ENCODE results near the gene DYRK2. TPM values are rescaled to one million over a fixed set of nuclear protein-coding genes. Genes with fewer than 3 reads are reported as not detected.

Gene DYRK2
- total and polyA plus RNA-seq, 2 donors (not counting 3 experiments of a cell fraction or from before 2014, with no cell fraction given), result 4.5 to 11.0 TPM

DNA sequence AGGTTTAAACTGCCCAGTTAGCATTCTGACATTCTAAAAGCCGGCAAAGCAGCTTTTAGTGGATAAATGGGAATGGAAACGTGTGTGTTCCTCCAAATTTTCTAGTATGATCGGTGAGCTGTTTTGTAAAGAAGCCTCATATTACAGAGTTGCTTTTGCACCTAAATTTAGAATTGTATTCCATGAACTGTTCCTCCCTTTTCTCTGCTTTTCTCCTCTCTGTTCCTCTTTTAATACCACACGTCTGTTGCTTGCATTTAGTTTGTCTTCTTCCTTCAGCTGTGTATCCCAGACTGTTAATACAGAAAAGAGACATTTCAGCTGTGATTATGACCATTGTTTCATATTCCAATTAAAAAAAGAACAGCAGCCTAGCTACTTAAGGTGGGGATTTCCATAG, 10.7 kb downstream of the DYRK2 start:
- Histone ChIP-seq H3K4me1 (ENCODE audit: control insufficient read depth, extremely low read depth, insufficient read depth, low read length) (no peaks in the 10 kb centered on the region), H3K4me3 (replicated peaks in 1 of 3; ENCODE audit: insufficient read depth in 1 of 3, low read depth in 1 of 3, low read length in 3 of 3) (no peak overlapping the region), H2AFZ (ENCODE audit: low read depth, low read length) (no peak overlapping the region), H3K9ac (replicated peaks; ENCODE audit: extremely low read depth, insufficient read depth, low read length) (no peak overlapping the region), H4K20me1 (replicated peaks; ENCODE audit: control insufficient read depth, extremely low read depth, insufficient read depth, low read length) (no peaks in the 10 kb centered on the region), H3K9me3 (replicated peaks; ENCODE audit: control insufficient read depth, insufficient read depth, low read length) (no peaks in the 10 kb centered on the region), H3K27me3 (ENCODE audit: control insufficient read depth in 2 of 2, insufficient read depth in 2 of 2, low read length in 2 of 2) (no peaks in the 10 kb centered on the region), H3K4me2 (ENCODE audit: insufficient read depth, low read length) (no peak overlapping the region), H3K79me2 (ENCODE audit: control insufficient read depth, insufficient read depth, low read length) (peaks cover 8% of the 10 kb centered on the region), H3K27ac (ENCODE audit: insufficient read depth, low read depth, low read length) (no peak overlapping the region), H3K36me3 (ENCODE audit: control insufficient read depth in 2 of 2, extremely low read depth in 1 of 2, insufficient read depth in 2 of 2, low read length in 2 of 2) (peaks cover 12 to 13% of the 10 kb centered on the region in 2 experiments), H3K9me1 (replicated peaks; ENCODE audit: control insufficient read depth, extremely low read depth, insufficient read depth, low read length) (no peaks in the 10 kb centered on the region)
- ChIA-PET POLR2A (no interaction called here), CTCF (no interaction called here)
- BruUV-seq (replicated peaks), result no TSS peak
- intact Hi-C loops (cut with micrococcal nuclease), result no loop called here
- TF ChIP-seq GATA2 (IDR thresholded peaks at IDR 0.05; ENCODE audit: insufficient read depth, insufficient read length, low read depth, low read length) (no peak), POLR2AphosphoS5 (IDR thresholded peaks at IDR 0.05; ENCODE audit: insufficient read depth, low read depth, low read length) (no peak), MYC (IDR thresholded peaks at IDR 0.05; ENCODE audit: low read depth, low read length) (no peak), JUN (IDR thresholded peaks at IDR 0.05; ENCODE audit: borderline replicate concordance, insufficient read depth, insufficient read length, low read depth) (no peak), POLR2A (IDR thresholded peaks at IDR 0.05; ENCODE audit: low read depth, low read length) (no peak), FOS (IDR thresholded peaks at IDR 0.05; ENCODE audit: borderline replicate concordance, insufficient read depth, low read length) (no peak), EZH2 (IDR thresholded peaks at IDR 0.05; ENCODE audit: borderline replicate concordance, low read depth, low read length, severe bottlenecking) (no peak)
- TF ChIP-seq, protein P1, sequence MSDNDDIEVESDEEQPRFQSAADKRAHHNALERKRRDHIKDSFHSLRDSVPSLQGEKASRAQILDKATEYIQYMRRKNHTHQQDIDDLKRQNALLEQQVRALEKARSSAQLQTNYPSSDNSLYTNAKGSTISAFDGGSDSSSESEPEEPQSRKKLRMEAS (IDR thresholded peaks at IDR 0.05; ENCODE audit: insufficient read depth, insufficient read length), result no peak
- TF ChIP-seq, protein P2, sequence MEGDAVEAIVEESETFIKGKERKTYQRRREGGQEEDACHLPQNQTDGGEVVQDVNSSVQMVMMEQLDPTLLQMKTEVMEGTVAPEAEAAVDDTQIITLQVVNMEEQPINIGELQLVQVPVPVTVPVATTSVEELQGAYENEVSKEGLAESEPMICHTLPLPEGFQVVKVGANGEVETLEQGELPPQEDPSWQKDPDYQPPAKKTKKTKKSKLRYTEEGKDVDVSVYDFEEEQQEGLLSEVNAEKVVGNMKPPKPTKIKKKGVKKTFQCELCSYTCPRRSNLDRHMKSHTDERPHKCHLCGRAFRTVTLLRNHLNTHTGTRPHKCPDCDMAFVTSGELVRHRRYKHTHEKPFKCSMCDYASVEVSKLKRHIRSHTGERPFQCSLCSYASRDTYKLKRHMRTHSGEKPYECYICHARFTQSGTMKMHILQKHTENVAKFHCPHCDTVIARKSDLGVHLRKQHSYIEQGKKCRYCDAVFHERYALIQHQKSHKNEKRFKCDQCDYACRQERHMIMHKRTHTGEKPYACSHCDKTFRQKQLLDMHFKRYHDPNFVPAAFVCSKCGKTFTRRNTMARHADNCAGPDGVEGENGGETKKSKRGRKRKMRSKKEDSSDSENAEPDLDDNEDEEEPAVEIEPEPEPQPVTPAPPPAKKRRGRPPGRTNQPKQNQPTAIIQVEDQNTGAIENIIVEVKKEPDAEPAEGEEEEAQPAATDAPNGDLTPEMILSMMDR (IDR thresholded peaks at IDR 0.05; ENCODE audit: extremely low read depth in 1 of 2, insufficient read depth in 1 of 2, low read depth in 1 of 2, low read length in 2 of 2), result no peak
- FAIRE-seq (no peak), DNase-seq (ENCODE audit: low read depth, low spot score) (no peak)
- dilution Hi-C loops (cut with MboI; ENCODE audit: extremely low pct_ligation_motif_present, low sequenced_read_pairs), result no loop called here
